H9 (cell line): ENCODE measurements around the gene KCTD5. TPM values are rescaled to one million over a fixed set of nuclear protein-coding genes. Genes with fewer than 3 reads are reported as not detected.

Experiments
- DNase-seq: peaks from one replicate; pipeline ENCODE4 v3.0.0-alpha.2; 2017
- H2AFZ ChIP-seq: one replicate; pipeline ENCODE4 v1.6.1; 2013; ENCODE audit warnings: mild to moderate bottlenecking, low read length, control low read depth, moderate library complexity
- H2AK5ac ChIP-seq: 2 replicates; pipeline ENCODE4 v1.6.1; 2013; ENCODE audit warnings: low read length, control low read depth, mixed read lengths; ENCODE audit not compliant: insufficient read length
- H2BK120ac ChIP-seq: one replicate; pipeline ENCODE4 v1.6.1; 2013; ENCODE audit warnings: low read depth, mild to moderate bottlenecking, low read length, control low read depth, inconsistent platforms; ENCODE audit not compliant: poor library complexity, severe bottlenecking
- H2BK12ac ChIP-seq: 2 replicates; pipeline ENCODE4 v1.6.1; 2013; ENCODE audit warnings: low read length, control low read depth, mixed read lengths, low read depth; ENCODE audit not compliant: insufficient read length
- H2BK15ac ChIP-seq: 2 replicates; pipeline ENCODE4 v1.6.1; 2013; ENCODE audit warnings: low read depth, low read length, control low read depth
- H2BK20ac ChIP-seq: one replicate; pipeline ENCODE4 v1.6.1; 2013; ENCODE audit warnings: low read depth, mild to moderate bottlenecking, low read length, control low read depth, inconsistent platforms; ENCODE audit not compliant: poor library complexity, severe bottlenecking
- H2BK5ac ChIP-seq: 2 replicates; pipeline ENCODE4 v1.6.1; 2013; ENCODE audit warnings: low read length, control low read depth, mixed read lengths; ENCODE audit not compliant: insufficient read length
- H3K14ac ChIP-seq: 2 replicates; pipeline ENCODE4 v1.6.1; 2013; ENCODE audit warnings: low read length, control low read depth; ENCODE audit not compliant: insufficient read depth
- H3K18ac ChIP-seq: 2 replicates; pipeline ENCODE4 v1.6.1; 2013; ENCODE audit warnings: low read depth, mild to moderate bottlenecking, mixed read lengths, low read length, control low read depth; ENCODE audit not compliant: insufficient read length
- H3K23ac ChIP-seq: 2 replicates; pipeline ENCODE4 v1.6.1; 2013; ENCODE audit warnings: low read length, control low read depth, mixed read lengths, low read depth; ENCODE audit not compliant: insufficient read length
- H3K23me2 ChIP-seq: 2 replicates; pipeline ENCODE4 v1.6.1; 2013; ENCODE audit warnings: low read depth, mild to moderate bottlenecking, mixed read lengths, low read length, control low read depth; ENCODE audit not compliant: insufficient read length, poor library complexity, severe bottlenecking
- H3K27ac ChIP-seq: 2 replicates; pipeline ENCODE4 v1.5.1; 2013; ENCODE audit warnings: low read length, control low read depth, mixed read lengths, low read depth; ENCODE audit not compliant: insufficient read length
- H3K27me3 ChIP-seq: 2 replicates; pipeline ENCODE4 v1.6.1; 2013; ENCODE audit warnings: low read length, control low read depth, inconsistent platforms; ENCODE audit not compliant: insufficient read depth
- H3K4ac ChIP-seq: 2 replicates; pipeline ENCODE4 v1.6.1; 2013; ENCODE audit warnings: low read depth, mild to moderate bottlenecking, control low read depth, inconsistent platforms, low read length, moderate library complexity
- H3K4me1 ChIP-seq: 2 replicates; pipeline ENCODE4 v1.6.1; 2013; ENCODE audit warnings: low read length, control low read depth, inconsistent platforms; ENCODE audit not compliant: insufficient read depth
- H3K4me2 ChIP-seq: 2 replicates; pipeline ENCODE4 v1.6.1; 2013; ENCODE audit warnings: low read length, control low read depth, mixed read lengths; ENCODE audit not compliant: insufficient read length, insufficient read depth
- H3K56ac ChIP-seq: 2 replicates; pipeline ENCODE4 v1.6.1; 2013; ENCODE audit warnings: low read depth, mild to moderate bottlenecking, mixed read lengths, low read length, control low read depth; ENCODE audit not compliant: insufficient read length
- H3K79me1 ChIP-seq: 2 replicates; pipeline ENCODE4 v1.6.1; 2013; ENCODE audit warnings: low read depth, mild to moderate bottlenecking, moderate library complexity, low read length, control low read depth, inconsistent platforms; ENCODE audit not compliant: insufficient read depth, poor library complexity, severe bottlenecking
- H3K79me2 ChIP-seq: 2 replicates; pipeline ENCODE4 v1.6.1; 2013; ENCODE audit warnings: low read length, control low read depth, inconsistent platforms; ENCODE audit not compliant: insufficient read depth
- H3K9ac ChIP-seq: 2 replicates; pipeline ENCODE4 v1.6.1; 2013; ENCODE audit warnings: low read length, control low read depth, mixed read lengths; ENCODE audit not compliant: insufficient read length; ENCODE audit errors: extremely low read depth
- H3K9me3 ChIP-seq: one replicate; pipeline ENCODE4 v1.6.1; 2013; ENCODE audit warnings: low read depth, low read length, inconsistent platforms; ENCODE audit not compliant: control insufficient read depth
- H3T11ph ChIP-seq: one replicate; pipeline ENCODE4 v1.6.1; 2013; ENCODE audit warnings: mild to moderate bottlenecking, low read length, control low read depth, inconsistent platforms
- H4K20me1 ChIP-seq: one replicate; pipeline ENCODE4 v1.6.1; 2013; ENCODE audit not compliant: control insufficient read depth, insufficient read length, insufficient read depth
- H4K5ac ChIP-seq: 2 replicates; pipeline ENCODE4 v1.6.1; 2013; ENCODE audit warnings: low read depth, mild to moderate bottlenecking, mixed read lengths, low read length, control low read depth; ENCODE audit not compliant: insufficient read length
- H4K8ac ChIP-seq: replicated peaks from 2 replicates; pipeline ENCODE4 v1.6.1; 2013; ENCODE audit warnings: low read length, control low read depth, mixed read lengths, low read depth; ENCODE audit not compliant: insufficient read length
- H4K91ac ChIP-seq: 2 replicates; pipeline ENCODE4 v1.6.1; 2013; ENCODE audit warnings: low read depth, mild to moderate bottlenecking, moderate library complexity, mixed read lengths, low read length, control low read depth; ENCODE audit not compliant: insufficient read length
- H3K27ac Mint-ChIP-seq, 3 experiments: 2 replicates in 2 of 3; 3 replicates in 1 of 3; pipeline ENCODE4 v1.8.0; 2020 to 2021; ENCODE audit warnings: mixed read lengths in 3 of 3, mild to moderate bottlenecking in 1 of 3, moderate library complexity in 1 of 3
- H3K27me3 Mint-ChIP-seq: 2 replicates; pipeline ENCODE4 v1.8.0; 2021; ENCODE audit warnings: low read depth, mild to moderate bottlenecking, moderate library complexity, mixed read lengths
- H3K36me3 Mint-ChIP-seq, 3 experiments: 2 replicates in 2 of 3; 3 replicates in 1 of 3; pipeline ENCODE4 v1.8.0; 2020 to 2021; ENCODE audit warnings: low read depth in 3 of 3, mixed read lengths in 3 of 3; ENCODE audit not compliant: insufficient read depth in 1 of 3
- H3K4me1 Mint-ChIP-seq, 2 experiments: 2 replicates each; pipeline ENCODE4 v1.8.0; 2020; ENCODE audit warnings: mixed read lengths in 2 of 2
- H3K4me3 Mint-ChIP-seq, 2 experiments: 2 replicates in 1 of 2; 3 replicates in 1 of 2; pipeline ENCODE4 v1.8.0; 2020 to 2021; ENCODE audit warnings: mild to moderate bottlenecking in 2 of 2, mixed read lengths in 2 of 2, moderate library complexity in 1 of 2
- H3K9me3 Mint-ChIP-seq, 2 experiments: 2 replicates in 1 of 2; 3 replicates in 1 of 2; pipeline ENCODE4 v1.8.0; 2020; ENCODE audit warnings: mild to moderate bottlenecking in 2 of 2, mixed read lengths in 2 of 2, moderate library complexity in 1 of 2
- CTCF ChIP-seq: fragments of 200-600 bp; sonication (generic); conservative IDR thresholded peaks from 3 replicates; pipeline ENCODE4 v1.8.0; 2021; ENCODE audit warnings: antibody characterized with exemption, mild to moderate bottlenecking
- WGBS: extraction: QIAGEN DNeasy Blood & Tissue Kit; methylation state at CpG from one replicate; pipeline ENCODE4 v1.1.7; 2013; ENCODE audit warnings: missing lambda C conversion rate, low lambda C conversion rate, mixed read lengths; ENCODE audit not compliant: insufficient read length; ENCODE audit errors: extremely low coverage; 5-methylcytosine and 5-hydroxymethylcytosine counted together
- total RNA-seq: library from RNA; stranded (reverse); gene quantifications from 2 replicates; pipeline ENCODE4 v1.2.1, GENCODE V29; 2021

Gene KCTD5
- total RNA-seq, 1 experiment from 2014 or later = 39.9 TPM

GRCh38 chr16:2717383-2718263 lies 35.3 kb downstream of the KCTD5 start:
- Histone ChIP-seq H2BK5ac (no peak overlapping the region), H2AFZ (no peak overlapping the region), H3K9me3 (no peaks in the 10 kb centered on the region), H3K27me3 (no peaks in the 10 kb centered on the region), H4K20me1 (no peaks in the 10 kb centered on the region), H3K4ac (no peak overlapping the region), H2BK15ac (no peak overlapping the region), H3K4me2 (no peak overlapping the region), H3K4me1 (no peaks in the 10 kb centered on the region; the same call in 1 of the 2 replicates), H3K56ac (no peak overlapping the region), H3T11ph (no peak overlapping the region), H2BK120ac (no peak overlapping the region), H3K79me1 (no peaks in the 10 kb centered on the region), H3K18ac (no peak overlapping the region), H4K91ac (no peak overlapping the region), H2BK20ac (no peak overlapping the region), H3K23me2 (no peaks in the 10 kb centered on the region), H2BK12ac (no peak overlapping the region), H3K79me2 (no peaks in the 10 kb centered on the region), H4K5ac (no peak overlapping the region), H3K14ac (no peak overlapping the region), H2AK5ac (no peak overlapping the region), H3K23ac (no peak overlapping the region), H4K8ac (no peak overlapping the region), H3K9ac (no peak overlapping the region), H3K27ac (no peak overlapping the region)
- DNase-seq = no peak
- H3K27me3 Mint-ChIP-seq = peaks cover 2% of the 10 kb centered on the region
- WGBS = no CpG with 5 or more reads among the region's 21 CpGs
- H3K4me1 Mint-ChIP-seq = peaks cover 3 to 14% of the 10 kb centered on the region in 2 experiments; a peak in 3 of 4 replicates
- no peak for TF ChIP-seq CTCF
- H3K4me3 Mint-ChIP-seq = peak overlapping the region; percentile 21 to 35; a peak in 1 of 5 replicates
- H3K36me3 Mint-ChIP-seq = no peaks in the 10 kb centered on the region
- H3K9me3 Mint-ChIP-seq = no peaks in the 10 kb centered on the region
- peak overlapping the region in 1 of 3 experiments; percentile 48; a peak in 1 of 7 replicates for H3K27ac Mint-ChIP-seq
